ENCODE measurements around the gene EPHA2. TPM values are rescaled to one million over a fixed set of nuclear protein-coding genes. Genes with fewer than 3 reads are reported as not detected.

Gene EPHA2
- total RNA-seq, 1 experiment from 2014 or later, result 47.1 TPM

DNA sequence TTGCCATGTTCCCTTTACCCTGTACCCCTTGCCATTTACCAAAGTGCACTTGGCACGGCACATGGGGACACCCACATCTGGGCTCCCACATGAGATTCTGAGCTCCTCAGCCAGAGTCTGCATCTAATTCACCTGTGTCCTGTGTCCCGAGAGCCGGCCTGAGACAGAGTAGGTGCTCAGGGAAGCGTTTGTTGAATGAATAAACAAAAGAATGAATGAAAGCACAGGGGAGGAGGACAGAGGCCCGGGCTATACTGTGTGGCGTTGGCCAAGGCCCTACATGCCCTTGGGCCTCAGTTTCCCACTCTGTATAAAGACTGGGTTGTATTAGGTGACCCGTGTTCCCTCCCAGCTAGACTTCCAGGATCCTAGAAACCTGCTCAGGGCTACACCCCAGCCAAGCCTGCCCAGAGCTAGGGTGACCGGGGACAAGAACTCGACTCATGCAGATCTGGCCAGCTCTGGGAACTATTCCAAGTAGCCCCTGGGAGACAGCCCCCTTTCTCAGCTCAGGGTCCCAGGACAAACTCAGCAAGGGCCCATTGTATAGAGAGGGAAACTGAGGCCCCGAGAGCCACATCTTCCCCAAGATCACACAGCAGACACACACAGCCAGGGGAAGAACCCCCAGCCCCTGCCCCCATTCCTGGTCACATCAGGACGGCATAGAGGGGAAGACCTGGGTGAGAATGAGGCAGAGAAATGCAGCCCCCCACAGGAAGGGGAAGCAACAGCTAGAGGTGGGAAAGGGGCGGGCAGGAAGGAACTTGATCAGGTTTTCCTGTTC lies 6.0 kb downstream of the EPHA2 start:
- DNase-seq (ENCODE audit: low read depth), result no peak

- no peak for DNase-seq (ENCODE audit: low read depth)
Measured at GRCh38 chr1:16149146-16149545, 6.7 kb downstream of the EPHA2 start.

DNA sequence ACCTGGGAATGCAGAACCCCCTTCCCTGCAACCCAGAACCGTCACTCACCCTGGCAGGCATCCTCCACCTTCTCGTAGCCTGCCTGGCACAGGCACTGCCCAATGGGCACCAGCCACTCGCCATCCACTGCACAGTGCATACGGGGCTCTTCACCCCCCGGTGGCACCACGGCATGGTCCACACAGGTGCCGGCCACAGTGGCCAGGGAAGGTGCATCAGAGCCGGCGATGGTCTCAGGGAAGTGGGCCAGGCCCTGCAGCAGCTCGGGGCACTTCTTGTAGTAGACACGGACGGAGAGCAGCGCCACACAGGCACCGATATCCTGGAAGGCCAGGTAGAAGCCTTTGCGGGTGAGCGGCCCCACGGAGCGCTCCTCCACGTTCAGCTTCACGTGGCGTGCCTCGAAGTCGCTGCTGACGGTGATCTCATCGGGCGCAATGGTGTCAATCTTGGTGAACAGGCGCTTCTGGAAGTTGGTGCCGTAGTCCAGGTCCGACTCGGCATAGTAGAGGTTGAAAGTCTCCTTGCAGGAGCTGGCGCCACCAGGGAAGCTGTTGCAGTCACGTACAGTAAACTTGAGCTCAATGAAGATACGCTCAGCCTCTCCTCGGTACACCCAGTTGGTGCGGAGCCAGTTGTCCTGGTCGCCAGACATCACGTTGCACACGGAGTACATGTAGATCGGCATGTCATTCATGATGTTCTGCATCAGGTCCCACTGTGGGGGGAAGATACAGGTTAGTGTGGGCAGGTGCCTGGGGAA lies 7.4 kb downstream of the EPHA2 start:
- DNase-seq (ENCODE audit: low read depth), result no peak

- DNase-seq (ENCODE audit: low read depth), result no peak
Measured at GRCh38 chr1:16147156-16147926, 8.5 kb downstream of the EPHA2 start.

DNA sequence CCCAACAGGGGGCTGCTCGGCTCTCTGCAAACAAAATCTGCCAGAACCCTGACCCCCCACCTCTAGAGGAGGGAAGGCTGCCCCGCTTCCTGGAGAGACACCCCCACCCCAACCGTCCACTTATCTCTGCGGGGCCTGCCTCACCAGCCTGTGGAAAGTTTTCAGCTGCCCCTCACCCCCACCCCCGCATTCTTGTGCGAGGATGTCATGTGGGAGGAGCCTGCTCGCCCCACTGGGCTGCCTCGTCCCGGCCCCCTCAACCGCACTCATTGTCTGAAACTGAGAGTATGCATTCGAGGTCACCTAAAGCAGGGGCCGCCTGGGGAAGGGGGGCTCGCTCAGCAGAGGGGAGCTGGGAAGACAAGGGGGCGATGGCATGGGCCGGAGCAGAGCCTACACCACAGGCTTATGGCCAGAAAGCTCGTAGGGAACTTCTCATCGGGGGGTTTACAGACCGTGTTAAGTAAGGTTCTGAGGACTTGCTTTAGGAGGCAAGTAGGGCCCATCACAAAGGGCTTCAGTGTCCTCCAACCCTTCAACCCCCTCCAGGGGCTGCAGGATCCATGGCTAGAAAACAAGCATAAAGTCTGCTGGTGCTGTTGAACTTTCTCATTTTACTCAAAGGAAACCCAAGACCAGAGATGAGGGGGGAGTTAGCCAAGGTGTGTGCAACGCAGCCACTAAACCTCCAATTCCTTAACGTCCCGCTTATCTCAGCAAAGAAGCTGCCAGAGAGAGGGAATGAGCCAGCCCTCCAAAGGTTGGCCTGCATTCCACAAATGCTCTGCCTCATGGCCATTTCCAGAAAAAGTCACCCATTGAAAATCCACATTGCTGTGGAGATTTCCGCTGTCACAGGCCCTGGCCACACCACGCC lies 9.4 kb downstream of the EPHA2 start:
- peak; percentile 94 for DNase-seq (ENCODE audit: low read depth)

GRCh38 chr1:16145662-16146278 lies 10.1 kb downstream of the EPHA2 start:
- peak; percentile 96 for DNase-seq (ENCODE audit: low read depth)

DNA sequence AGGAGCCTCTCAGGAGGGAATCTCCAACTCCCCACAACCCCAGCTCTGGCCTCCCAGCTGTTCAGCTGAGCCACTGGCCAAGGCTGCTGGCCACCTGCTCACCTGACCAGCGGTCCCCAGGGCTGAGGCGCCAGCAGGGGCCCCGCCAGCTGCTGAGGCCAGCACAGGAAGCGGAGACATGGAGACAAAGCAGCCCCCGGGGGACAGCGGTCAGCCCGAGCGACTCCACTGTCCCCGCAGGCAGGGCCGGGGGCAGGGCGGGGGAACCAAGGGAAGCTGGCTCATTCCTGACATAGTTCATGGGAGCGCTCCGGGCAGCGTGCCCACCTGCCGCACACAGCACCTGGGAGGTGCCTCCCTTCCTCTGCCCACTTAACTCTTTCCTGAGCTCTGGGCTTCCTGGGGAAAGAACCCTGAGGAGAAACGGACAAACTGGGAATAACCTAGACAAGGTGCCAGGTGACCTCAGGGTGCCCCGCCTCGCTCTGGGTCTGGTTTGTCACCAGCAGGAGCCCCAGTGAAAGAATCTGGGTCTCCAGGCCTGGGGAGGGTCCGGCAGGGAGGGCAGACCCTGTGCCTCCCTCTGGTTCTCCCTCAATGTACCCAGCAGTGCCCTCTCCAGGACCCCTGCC lies 10.7 kb downstream of the EPHA2 start:
- peak; percentile 92 for DNase-seq (ENCODE audit: low read depth)

DNA sequence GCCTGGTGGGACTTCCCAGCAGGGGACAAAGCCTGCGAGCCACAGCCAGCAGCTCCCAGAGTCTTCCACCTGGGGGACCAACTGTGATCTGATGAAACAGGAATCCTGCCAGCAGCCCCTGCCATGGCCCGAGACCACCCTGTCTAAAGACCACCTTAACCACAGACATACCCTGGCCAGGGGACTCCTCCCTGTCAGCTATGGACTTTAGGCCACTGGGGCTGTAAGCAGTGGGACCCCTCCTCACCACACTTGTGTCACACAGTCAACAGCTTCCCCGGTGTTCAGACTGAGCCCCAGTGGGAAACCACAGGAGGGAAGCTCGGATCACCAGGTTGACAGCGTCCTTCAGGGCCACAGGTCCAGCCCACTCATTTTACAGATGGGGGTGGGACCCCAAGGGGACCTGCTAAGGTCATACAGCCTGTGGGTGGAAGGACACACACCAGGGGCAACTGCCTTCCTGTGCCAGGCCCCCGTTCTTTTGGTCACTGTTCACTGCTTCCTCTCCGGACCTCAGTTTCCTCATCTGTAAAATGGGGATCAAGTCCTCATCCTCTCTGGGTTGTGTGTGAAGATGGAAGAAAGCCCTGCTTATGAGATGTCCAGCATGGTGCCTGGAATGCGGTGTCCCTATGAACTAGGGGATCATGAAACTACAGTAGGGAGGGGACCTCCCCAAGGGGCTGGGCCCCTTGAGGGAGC lies 11.4 kb downstream of the EPHA2 start:
- DNase-seq (ENCODE audit: low read depth), result no peak

GRCh38 chr1:16143566-16144324 lies 12.1 kb downstream of the EPHA2 start:
- DNase-seq (ENCODE audit: low read depth), result peak; percentile 73

GRCh38 chr1:16143005-16143565 lies 12.8 kb downstream of the EPHA2 start:
- no peak for DNase-seq (ENCODE audit: low read depth)

- DNase-seq (ENCODE audit: low read depth), result no peak
Measured at GRCh38 chr1:16142383-16142995, 13.4 kb downstream of the EPHA2 start.

DNA sequence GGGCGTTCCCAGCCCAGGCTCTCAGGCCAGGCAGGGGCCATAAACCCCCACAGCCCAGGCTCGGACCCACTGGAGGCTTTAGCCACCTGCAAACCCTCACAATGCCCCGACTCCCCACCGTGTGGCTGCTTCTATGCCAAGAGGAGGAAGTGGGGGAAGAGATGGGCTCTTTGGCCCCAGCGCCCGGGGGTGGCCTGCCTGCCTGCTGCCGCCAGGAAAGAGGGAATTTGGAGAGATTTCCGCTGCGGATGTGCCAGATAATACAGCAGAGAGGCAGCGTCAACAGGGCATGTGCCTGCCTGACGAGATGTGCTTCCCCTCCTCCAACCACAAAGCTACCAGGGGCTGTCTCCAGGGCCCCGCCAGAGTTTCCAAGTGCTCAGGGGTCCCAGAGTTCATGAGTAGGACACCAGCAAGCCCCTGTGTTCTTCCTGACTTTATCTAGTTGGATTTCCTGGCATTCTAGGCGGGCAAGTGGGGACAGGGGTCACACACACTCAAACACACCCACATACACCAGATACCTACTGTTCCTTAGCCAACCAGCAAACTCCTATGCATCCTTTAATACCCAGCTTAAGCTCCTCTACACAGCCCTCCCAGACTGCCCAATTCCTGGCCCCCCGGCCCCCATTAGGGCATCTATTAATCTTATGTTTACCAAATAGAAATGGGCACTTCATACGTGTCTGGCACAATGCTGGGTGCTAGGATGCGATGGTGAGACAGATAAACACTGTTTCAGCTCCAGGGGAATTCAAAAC lies 14.1 kb downstream of the EPHA2 start:
- DNase-seq (ENCODE audit: low read depth), result peak; percentile 77

GRCh38 chr1:16140068-16140596 lies 15.7 kb downstream of the EPHA2 start:
- no peak for DNase-seq (ENCODE audit: low read depth)

- DNase-seq (ENCODE audit: low read depth), result peak; percentile 99
Measured at GRCh38 chr1:16139473-16139962, 16.4 kb downstream of the EPHA2 start.

- DNase-seq (ENCODE audit: low read depth), result peak; percentile 94
Measured at GRCh38 chr1:16138772-16139221, 17.1 kb downstream of the EPHA2 start.

DNA sequence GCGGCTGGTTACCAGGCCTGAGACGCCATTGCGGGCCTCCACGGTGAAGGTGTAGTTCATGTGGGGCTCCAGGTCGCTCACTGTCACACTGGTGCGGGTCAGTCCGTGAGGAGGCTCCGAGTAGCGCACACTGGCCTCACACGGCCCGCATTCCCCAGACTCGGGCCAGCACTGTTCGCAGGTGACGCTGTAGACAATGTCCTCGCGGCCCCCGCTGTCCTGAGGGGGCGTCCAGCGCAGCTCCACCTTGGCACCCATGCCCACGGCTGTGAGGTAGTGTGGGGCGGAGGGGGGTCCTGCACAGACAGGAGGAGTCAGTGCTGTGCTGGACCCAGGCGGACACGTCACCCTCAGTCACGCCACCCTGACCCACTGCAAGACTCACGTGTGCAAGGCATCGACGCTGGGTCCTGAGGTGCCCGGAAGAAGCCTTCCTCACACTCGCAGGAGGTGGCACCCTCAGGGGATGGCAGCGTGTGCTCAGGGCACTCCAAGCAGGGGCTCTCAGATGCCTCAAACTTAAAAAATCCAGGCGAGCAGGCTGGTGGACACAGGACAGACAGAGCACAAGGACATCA lies 17.9 kb downstream of the EPHA2 start:
- DNase-seq (ENCODE audit: low read depth), result no peak

- DNase-seq (ENCODE audit: low read depth), result no peak
Measured at GRCh38 chr1:16135501-16135900, 20.4 kb downstream of the EPHA2 start.

All from RPMI7951 (cell line).